IMR-90 (cell line): ENCODE measurements around the gene ANOS1.

Experiments used
- CEBPB ChIP-seq: IDR thresholded peaks from 2 replicates; pipeline ENCODE4 v1.6.1; 2012; ENCODE audit warnings: low read depth, low read length, improper control_type of control experiment
- MXI1 ChIP-seq: IDR thresholded peaks from 2 replicates; pipeline ENCODE4 v1.6.1; 2012; ENCODE audit warnings: low read depth, mild to moderate bottlenecking, low read length, moderate library complexity, borderline replicate concordance
- POLR2A ChIP-seq: IDR thresholded peaks from 2 replicates; pipeline ENCODE4 v1.6.1; 2012; ENCODE audit warnings: mild to moderate bottlenecking, low read depth, low read length
- RFX5 ChIP-seq: IDR thresholded peaks from 2 replicates; pipeline ENCODE4 v1.8.0; 2012; ENCODE audit warnings: low read depth, mild to moderate bottlenecking, low read length, moderate library complexity
- TF ChIP-seq, protein P1 (sequence below): conservative IDR thresholded peaks from 2 replicates; pipeline ENCODE4 v1.5.1; 2012; ENCODE audit warnings: mild to moderate bottlenecking, low read depth, low read length, improper control_type of control experiment
- TF ChIP-seq, protein P2 (sequence below): fragments of 150-350 bp; IDR thresholded peaks from 2 replicates; pipeline ENCODE4 v1.6.1; 2017; ENCODE audit warnings: mild to moderate bottlenecking, antibody characterized with exemption, low read length, low read depth

- TF ChIP-seq POLR2A (no peak), MXI1 (no peak), RFX5 (no peak), CEBPB (no peak)
- TF ChIP-seq, protein P1, sequence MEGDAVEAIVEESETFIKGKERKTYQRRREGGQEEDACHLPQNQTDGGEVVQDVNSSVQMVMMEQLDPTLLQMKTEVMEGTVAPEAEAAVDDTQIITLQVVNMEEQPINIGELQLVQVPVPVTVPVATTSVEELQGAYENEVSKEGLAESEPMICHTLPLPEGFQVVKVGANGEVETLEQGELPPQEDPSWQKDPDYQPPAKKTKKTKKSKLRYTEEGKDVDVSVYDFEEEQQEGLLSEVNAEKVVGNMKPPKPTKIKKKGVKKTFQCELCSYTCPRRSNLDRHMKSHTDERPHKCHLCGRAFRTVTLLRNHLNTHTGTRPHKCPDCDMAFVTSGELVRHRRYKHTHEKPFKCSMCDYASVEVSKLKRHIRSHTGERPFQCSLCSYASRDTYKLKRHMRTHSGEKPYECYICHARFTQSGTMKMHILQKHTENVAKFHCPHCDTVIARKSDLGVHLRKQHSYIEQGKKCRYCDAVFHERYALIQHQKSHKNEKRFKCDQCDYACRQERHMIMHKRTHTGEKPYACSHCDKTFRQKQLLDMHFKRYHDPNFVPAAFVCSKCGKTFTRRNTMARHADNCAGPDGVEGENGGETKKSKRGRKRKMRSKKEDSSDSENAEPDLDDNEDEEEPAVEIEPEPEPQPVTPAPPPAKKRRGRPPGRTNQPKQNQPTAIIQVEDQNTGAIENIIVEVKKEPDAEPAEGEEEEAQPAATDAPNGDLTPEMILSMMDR = no peak
- TF ChIP-seq, protein P2, sequence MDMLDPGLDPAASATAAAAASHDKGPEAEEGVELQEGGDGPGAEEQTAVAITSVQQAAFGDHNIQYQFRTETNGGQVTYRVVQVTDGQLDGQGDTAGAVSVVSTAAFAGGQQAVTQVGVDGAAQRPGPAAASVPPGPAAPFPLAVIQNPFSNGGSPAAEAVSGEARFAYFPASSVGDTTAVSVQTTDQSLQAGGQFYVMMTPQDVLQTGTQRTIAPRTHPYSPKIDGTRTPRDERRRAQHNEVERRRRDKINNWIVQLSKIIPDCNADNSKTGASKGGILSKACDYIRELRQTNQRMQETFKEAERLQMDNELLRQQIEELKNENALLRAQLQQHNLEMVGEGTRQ = no peak
Observed at GRCh38 chrX:8627796-8628195, 104.1 kb downstream of the ANOS1 start.
